ENCODE data around the gene HDAC4.

DNA sequence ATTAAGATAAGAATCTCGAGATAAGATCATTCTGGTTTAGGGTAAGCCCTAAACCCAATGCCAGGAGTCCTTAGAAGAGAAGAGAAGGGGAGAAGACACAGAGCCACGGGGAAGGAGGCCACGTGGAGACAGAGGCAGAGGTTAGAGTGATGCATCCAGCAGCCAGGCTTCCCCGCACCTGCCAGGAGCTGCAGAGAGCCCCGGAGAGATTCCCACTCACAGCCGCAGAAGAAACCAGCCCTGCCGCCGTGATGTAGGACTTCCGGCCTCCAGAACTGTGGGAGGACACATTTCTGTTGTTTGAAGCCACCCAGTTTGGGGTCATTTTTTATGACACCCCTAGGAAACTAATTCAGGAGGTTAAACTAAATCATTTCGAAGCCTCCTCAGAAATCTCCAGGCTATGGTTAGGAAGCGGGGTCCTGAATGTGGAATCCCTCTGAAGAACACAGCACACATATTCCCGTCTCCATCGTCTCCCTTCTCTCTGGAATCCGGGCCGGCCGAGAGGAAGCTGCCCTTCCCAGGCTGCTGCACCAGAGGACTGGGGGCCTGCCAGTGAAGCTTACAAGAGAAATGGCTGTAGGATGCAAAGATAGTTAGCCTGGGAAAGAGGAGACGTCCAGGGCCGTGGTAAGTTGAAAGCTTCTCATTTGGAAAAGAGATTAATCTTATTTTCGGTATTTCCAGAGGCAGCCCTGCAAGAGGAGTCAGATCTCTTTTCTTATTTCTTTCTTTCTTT lies 396.4 kb downstream of the HDAC4 start:
- TF ChIP-seq, protein P1, sequence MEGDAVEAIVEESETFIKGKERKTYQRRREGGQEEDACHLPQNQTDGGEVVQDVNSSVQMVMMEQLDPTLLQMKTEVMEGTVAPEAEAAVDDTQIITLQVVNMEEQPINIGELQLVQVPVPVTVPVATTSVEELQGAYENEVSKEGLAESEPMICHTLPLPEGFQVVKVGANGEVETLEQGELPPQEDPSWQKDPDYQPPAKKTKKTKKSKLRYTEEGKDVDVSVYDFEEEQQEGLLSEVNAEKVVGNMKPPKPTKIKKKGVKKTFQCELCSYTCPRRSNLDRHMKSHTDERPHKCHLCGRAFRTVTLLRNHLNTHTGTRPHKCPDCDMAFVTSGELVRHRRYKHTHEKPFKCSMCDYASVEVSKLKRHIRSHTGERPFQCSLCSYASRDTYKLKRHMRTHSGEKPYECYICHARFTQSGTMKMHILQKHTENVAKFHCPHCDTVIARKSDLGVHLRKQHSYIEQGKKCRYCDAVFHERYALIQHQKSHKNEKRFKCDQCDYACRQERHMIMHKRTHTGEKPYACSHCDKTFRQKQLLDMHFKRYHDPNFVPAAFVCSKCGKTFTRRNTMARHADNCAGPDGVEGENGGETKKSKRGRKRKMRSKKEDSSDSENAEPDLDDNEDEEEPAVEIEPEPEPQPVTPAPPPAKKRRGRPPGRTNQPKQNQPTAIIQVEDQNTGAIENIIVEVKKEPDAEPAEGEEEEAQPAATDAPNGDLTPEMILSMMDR (IDR thresholded peaks at IDR 0.05; ENCODE audit: insufficient read depth, low read length, poor library complexity, severe bottlenecking), result no peak
- TF ChIP-seq EZH2phosphoT487 (conservative IDR thresholded peaks at IDR 0.05; ENCODE audit: low read length), result no peak
